Measurements from ENCODE around the gene EMILIN1.

DNA sequence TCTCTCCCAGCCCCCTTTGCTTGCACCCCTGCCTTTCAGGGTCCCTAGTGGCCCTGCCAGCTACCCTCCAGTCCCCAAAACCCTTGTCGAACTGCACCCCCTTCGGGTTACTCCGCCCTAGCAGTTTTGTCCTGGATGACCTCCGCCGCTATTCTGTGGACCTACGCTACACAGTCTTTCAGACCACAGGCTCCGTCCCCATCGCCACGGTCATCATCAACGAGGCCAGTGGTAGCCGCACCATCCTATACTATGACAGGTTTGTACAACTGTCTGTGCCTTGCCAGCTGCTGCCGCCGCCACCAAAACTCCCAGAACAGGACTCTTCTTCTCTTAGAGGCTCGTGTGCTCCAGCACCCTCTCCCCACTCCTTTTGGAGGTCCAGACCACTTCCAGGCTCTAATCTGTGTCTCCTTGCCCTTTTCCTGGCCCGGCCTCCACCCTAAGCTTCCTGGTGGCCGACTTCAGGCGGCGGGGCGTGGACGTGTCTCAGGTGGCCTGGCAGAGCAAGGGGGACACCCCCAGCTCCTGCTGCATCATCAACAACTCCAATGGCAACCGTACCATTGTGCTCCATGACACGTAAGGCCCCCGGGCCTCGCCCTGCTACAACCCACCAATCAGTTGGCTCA lies 16.1 kb downstream of the EMILIN1 start:
- TF ChIP-seq, protein P1, sequence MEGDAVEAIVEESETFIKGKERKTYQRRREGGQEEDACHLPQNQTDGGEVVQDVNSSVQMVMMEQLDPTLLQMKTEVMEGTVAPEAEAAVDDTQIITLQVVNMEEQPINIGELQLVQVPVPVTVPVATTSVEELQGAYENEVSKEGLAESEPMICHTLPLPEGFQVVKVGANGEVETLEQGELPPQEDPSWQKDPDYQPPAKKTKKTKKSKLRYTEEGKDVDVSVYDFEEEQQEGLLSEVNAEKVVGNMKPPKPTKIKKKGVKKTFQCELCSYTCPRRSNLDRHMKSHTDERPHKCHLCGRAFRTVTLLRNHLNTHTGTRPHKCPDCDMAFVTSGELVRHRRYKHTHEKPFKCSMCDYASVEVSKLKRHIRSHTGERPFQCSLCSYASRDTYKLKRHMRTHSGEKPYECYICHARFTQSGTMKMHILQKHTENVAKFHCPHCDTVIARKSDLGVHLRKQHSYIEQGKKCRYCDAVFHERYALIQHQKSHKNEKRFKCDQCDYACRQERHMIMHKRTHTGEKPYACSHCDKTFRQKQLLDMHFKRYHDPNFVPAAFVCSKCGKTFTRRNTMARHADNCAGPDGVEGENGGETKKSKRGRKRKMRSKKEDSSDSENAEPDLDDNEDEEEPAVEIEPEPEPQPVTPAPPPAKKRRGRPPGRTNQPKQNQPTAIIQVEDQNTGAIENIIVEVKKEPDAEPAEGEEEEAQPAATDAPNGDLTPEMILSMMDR (conservative IDR thresholded peaks at IDR 0.05; ENCODE audit: low read depth, low read length), result no peak
- no peak for TF ChIP-seq EZH2 (IDR thresholded peaks at IDR 0.05; ENCODE audit: borderline replicate concordance, low read depth, low read length, poor library complexity, severe bottlenecking)
